MCF 10A (cell line): ENCODE data around the gene GMPR2. TPM values are rescaled to one million over a fixed set of nuclear protein-coding genes. Genes with fewer than 3 reads are reported as not detected.
A peak's percentile ranks its signal among the peaks of the same experiment; 100 is the strongest.

Source experiments
- BruUV-seq: library from RNA; stranded (reverse); fragments of 400-500 nt; replicated peaks from 2 replicates; lab custom pipeline; 2021; lab: Mats Ljungman, UMichigan
- CTCF ChIA-PET: fragments of 300-600 bp; sonication (Branson Sonifier 250); formaldehyde crosslinking; extraction: SDS; loops from one replicate; lab custom pipeline; 2021; ENCODE audit warnings: antibody characterized with exemption, inconsistent platforms; lab: Yijun Ruan, JAX
- POLR2A ChIA-PET: fragments of 300-600, 350-650 bp; sonication (Branson Sonifier 250); formaldehyde crosslinking; extraction: SDS; loops from one replicate; lab custom pipeline; 2020; ENCODE audit warnings: antibody characterized with exemption, inconsistent platforms; lab: Yijun Ruan, JAX
- DNase-seq: peaks from one replicate; pipeline ENCODE4 v3.0.0-alpha.2; 2018; ENCODE audit not compliant: unreplicated experiment
- H3K27ac Mint-ChIP-seq: one replicate; pipeline ENCODE4 v1.8.0; 2022; ENCODE audit warnings: mild to moderate bottlenecking, low read depth, mixed read lengths; ENCODE audit not compliant: unreplicated experiment
- H3K27me3 Mint-ChIP-seq: one replicate; pipeline ENCODE4 v1.8.0; 2022; ENCODE audit warnings: mixed read lengths; ENCODE audit not compliant: insufficient read depth, unreplicated experiment
- H3K36me3 Mint-ChIP-seq: one replicate; pipeline ENCODE4 v1.8.0; 2022; ENCODE audit warnings: mild to moderate bottlenecking, moderate library complexity, mixed read lengths; ENCODE audit not compliant: insufficient read depth, unreplicated experiment
- H3K4me1 Mint-ChIP-seq: one replicate; pipeline ENCODE4 v1.8.0; 2022; ENCODE audit warnings: mixed read lengths; ENCODE audit not compliant: insufficient read depth, unreplicated experiment
- H3K4me3 Mint-ChIP-seq: one replicate; pipeline ENCODE4 v1.8.0; 2022; ENCODE audit warnings: mild to moderate bottlenecking, moderate library complexity, mixed read lengths; ENCODE audit not compliant: unreplicated experiment
- H3K9me3 Mint-ChIP-seq: one replicate; pipeline ENCODE4 v1.8.0; 2022; ENCODE audit warnings: mixed read lengths; ENCODE audit not compliant: unreplicated experiment
- CTCF ChIP-seq: fragments of 200-600 bp; IDR thresholded peaks from one replicate; pipeline ENCODE4 v1.8.0; 2022; ENCODE audit warnings: antibody characterized with exemption, mild to moderate bottlenecking; ENCODE audit not compliant: unreplicated experiment
- intact Hi-C: fragments of 100-400 bp; cut with micrococcal nuclease; formaldehyde crosslinking; loops from 2 replicates; pipeline ENCODE4 v1.14.1; 2022
- total RNA-seq: library from RNA; stranded (reverse); gene quantifications from 2 replicates; pipeline ENCODE4 v1.2.3, GENCODE V29; 2022

The GMPR2 gene
- total RNA-seq, 1 experiment from 2014 or later, result 77.3 TPM

DNA sequence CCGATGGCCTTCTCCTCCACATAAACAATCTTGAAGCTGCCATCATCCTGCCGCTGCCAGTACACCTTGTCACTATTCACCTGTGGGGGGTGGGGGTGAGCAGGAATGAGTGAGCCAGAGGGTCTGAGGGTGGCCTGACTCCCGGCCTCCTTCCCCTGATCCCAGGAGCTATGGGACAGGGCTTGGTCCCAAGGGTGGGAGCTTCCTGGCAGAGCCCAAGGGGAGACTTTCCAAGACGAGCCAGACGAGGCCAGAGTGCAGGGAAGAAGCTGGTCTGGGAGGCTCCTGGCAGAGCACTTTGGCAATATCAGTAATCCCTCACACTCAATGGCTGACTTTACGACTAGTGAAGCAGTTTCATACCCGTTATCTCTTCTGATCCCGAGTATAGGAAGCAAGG lies 22.7 kb downstream of the GMPR2 start:
- Mint-ChIP-seq H3K4me1 (peaks cover 26% of the 10 kb centered on the region), H3K4me3 (no peak overlapping the region), H3K27ac (no peak overlapping the region), H3K9me3 (no peaks in the 10 kb centered on the region), H3K36me3 (peaks cover 27% of the 10 kb centered on the region), H3K27me3 (no peaks in the 10 kb centered on the region)
- no peak for DNase-seq
- ChIA-PET CTCF (interaction anchor here (0.6 to 32.3 kb wide), 4 partner anchors 13 to 53 kb away, joined by 3 to 457 read pairs (median 213); partner anchors contain the start of genes CIDEB, DHRS1, LTB4R2 and NOP9), POLR2A (interaction anchor here (0.6 to 2.0 kb wide), 2 partner anchors 13 to 43 kb away, joined by 3 to 10 read pairs; partner anchors contain the start of gene TINF2)
- TF ChIP-seq CTCF, result no peak
- no TSS peak for BruUV-seq
- intact Hi-C loops, result no loop called here

- Mint-ChIP-seq H3K27me3 (no peaks in the 10 kb centered on the region), H3K4me3 (no peak overlapping the region), H3K9me3 (no peaks in the 10 kb centered on the region), H3K36me3 (peaks cover 27% of the 10 kb centered on the region), H3K27ac (peak overlapping the region; percentile 73), H3K4me1 (peaks cover 29% of the 10 kb centered on the region)
- no peak for TF ChIP-seq CTCF
- ChIA-PET POLR2A (interaction anchor here (2.0 to 4.0 kb wide), 4 partner anchors 10 to 18 kb away, joined by 8 to 22 read pairs (median 15); partner anchors contain the start of genes RABGGTA and TINF2), CTCF (interaction anchor here (4.5 to 32.3 kb wide), 3 partner anchors 14 to 53 kb away, joined by 34 to 457 read pairs (median 392); partner anchors contain the start of genes CIDEB, DHRS1, LTB4R2 and NOP9)
- intact Hi-C loops, result no loop called here
- no TSS peak for BruUV-seq
- DNase-seq, result no peak
These were observed 23.4 kb downstream of the GMPR2 start for GRCh38 chr14:24255931-24256711.

- Mint-ChIP-seq H3K27ac (peak overlapping the region; percentile 73), H3K4me1 (peaks cover 31% of the 10 kb centered on the region), H3K4me3 (no peak overlapping the region), H3K9me3 (no peaks in the 10 kb centered on the region), H3K36me3 (peaks cover 29% of the 10 kb centered on the region), H3K27me3 (no peaks in the 10 kb centered on the region)
- intact Hi-C loops, result no loop called here
- ChIA-PET POLR2A (interaction anchor here (0.8 to 4.0 kb wide), 8 partner anchors 10 to 41 kb away, joined by 3 to 22 read pairs (median 6); partner anchors contain the start of genes MDP1, RABGGTA and TINF2), CTCF (interaction anchor here (0.6 to 32.3 kb wide), 4 partner anchors 15 to 99 kb away, joined by 4 to 457 read pairs (median 213); partner anchors contain the start of genes CIDEB, DHRS1, LTB4R2 and NOP9)
- no peak for DNase-seq
- no TSS peak for BruUV-seq
- TF ChIP-seq CTCF, result no peak
These were observed 24.2 kb downstream of the GMPR2 start for GRCh38 chr14:24256960-24257359.

GRCh38 chr14:24258119-24258518 lies 25.4 kb downstream of the GMPR2 start:
- Mint-ChIP-seq H3K36me3 (peaks cover 27% of the 10 kb centered on the region), H3K27ac (peak overlapping the region; percentile 97)

More at GRCh38 chr14:24258119-24258518, 25.4 kb downstream of the GMPR2 start:
- CTCF ChIA-PET, result interaction anchor here (1.1 to 32.3 kb wide), 4 partner anchors 16 to 178 kb away, joined by 3 to 457 read pairs (median 213); partner anchors contain the start of genes CIDEB, DHRS1, LTB4R2 and NOP9
- no peak for DNase-seq
- Mint-ChIP-seq H3K4me1 (peaks cover 39% of the 10 kb centered on the region), H3K9me3 (no peaks in the 10 kb centered on the region), H3K4me3 (no peak overlapping the region), H3K27me3 (no peaks in the 10 kb centered on the region)
- BruUV-seq, result no TSS peak
- intact Hi-C loops, result no loop called here
- no peak for TF ChIP-seq CTCF
- POLR2A ChIA-PET, result interaction anchor here (0.5 to 4.0 kb wide), 10 partner anchors 9 to 143 kb away, joined by 3 to 24 read pairs (median 4); partner anchors contain the start of genes DCAF11, MDP1, NRL and RABGGTA
